ENCODE measurements around the gene HCN4.

DNA sequence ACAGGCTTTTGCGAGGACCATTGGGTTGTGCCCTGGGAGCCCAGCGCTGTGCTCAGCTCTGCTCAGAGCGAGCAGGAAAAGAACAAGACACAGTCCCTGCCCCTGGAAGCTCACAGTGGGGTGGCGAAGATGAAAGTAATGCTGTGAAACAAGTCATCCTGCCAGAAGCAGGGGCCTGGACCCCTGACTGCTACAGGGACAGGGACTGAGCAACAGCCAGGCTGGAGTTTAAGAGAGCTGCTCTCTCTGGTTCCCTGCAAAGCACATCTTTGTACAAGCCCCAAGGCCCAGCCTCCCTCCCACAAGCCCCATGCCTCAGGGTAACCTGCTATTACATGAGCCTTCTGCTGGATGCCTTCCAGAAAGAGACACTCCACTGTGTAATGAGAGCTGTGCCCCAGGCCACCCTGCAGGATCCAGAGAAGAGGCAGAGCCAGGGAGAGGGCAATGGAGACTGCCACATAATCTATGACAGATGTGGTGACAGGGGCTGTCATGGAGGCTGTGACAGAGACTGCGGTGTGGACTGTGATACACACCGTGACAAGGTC lies 7.1 kb upstream of the HCN4 start:
- TF ChIP-seq EZH2phosphoT487 (IDR thresholded peaks at IDR 0.05; ENCODE audit: low read depth, severe bottlenecking, unreplicated experiment) (no peak), EZH2 (IDR thresholded peaks at IDR 0.05; ENCODE audit: borderline replicate concordance) (no peak)
- TF ChIP-seq, protein P1, sequence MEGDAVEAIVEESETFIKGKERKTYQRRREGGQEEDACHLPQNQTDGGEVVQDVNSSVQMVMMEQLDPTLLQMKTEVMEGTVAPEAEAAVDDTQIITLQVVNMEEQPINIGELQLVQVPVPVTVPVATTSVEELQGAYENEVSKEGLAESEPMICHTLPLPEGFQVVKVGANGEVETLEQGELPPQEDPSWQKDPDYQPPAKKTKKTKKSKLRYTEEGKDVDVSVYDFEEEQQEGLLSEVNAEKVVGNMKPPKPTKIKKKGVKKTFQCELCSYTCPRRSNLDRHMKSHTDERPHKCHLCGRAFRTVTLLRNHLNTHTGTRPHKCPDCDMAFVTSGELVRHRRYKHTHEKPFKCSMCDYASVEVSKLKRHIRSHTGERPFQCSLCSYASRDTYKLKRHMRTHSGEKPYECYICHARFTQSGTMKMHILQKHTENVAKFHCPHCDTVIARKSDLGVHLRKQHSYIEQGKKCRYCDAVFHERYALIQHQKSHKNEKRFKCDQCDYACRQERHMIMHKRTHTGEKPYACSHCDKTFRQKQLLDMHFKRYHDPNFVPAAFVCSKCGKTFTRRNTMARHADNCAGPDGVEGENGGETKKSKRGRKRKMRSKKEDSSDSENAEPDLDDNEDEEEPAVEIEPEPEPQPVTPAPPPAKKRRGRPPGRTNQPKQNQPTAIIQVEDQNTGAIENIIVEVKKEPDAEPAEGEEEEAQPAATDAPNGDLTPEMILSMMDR (IDR thresholded peaks at IDR 0.05; ENCODE audit: poor library complexity): no peak
